ENCODE data around the gene TSHZ2.

DNA sequence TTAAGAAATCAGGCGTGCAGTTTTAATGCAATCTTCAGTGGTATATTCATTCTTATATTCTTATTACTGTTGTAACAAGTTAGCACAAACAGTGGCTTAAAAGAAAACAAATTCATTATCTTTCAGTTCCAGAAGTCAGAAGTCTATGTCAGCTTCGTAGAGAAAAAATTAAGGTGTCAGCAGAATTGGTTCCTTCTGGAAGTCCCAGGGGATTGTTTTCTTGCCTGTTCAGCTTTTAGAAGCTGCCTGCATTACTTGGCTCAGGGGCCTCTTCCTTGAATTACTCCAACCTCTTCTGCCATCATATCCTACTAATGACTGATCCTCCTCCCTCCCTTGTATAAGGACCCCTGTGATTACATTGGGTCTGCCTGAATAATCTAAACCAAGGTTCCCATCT lies 377.6 kb downstream of the TSHZ2 start:
- TF ChIP-seq CTCF (conservative IDR thresholded peaks at IDR 0.05) (no peak), ZFX (IDR thresholded peaks at IDR 0.05) (no peak)

All from C4-2B (cell line).